Small intestine (tissue), 7 donors: ENCODE measurements around the gene ESRRB. TPM values are rescaled to one million over a fixed set of nuclear protein-coding genes. Genes with fewer than 3 reads are reported as not detected.
A peak's percentile ranks its signal among the peaks of the same experiment; 100 is the strongest.

ENCODE experiments used
- DNase-seq, 2 donors: peaks; one replicate each; pipeline versions ENCODE4 v3.0.0 to v3.0.0-alpha.2; 2013
- FAIRE-seq: peaks from 2 replicates; lab custom pipeline; 2012; peaks lifted over from hg19 to GRCh38; lab: Jason Lieb, UNC
- H3K27ac ChIP-seq, 3 donors: one replicate each; pipeline ENCODE4 v1.5.1; 2013; ENCODE audit warnings: low read length in 2 of 3, mild to moderate bottlenecking in 2 of 3, control low read depth in 1 of 3, inconsistent platforms in 1 of 3, low read depth in 1 of 3, moderate library complexity in 1 of 3
- H3K27me3 ChIP-seq, 3 donors: one replicate each; pipeline ENCODE4 v1.6.1; 2013; ENCODE audit warnings: low read length in 3 of 3, inconsistent platforms in 1 of 3; ENCODE audit not compliant: control insufficient read depth in 3 of 3, insufficient read depth in 3 of 3
- H3K36me3 ChIP-seq, 3 donors: one replicate each; pipeline ENCODE4 v1.6.1; 2013; ENCODE audit warnings: low read length in 3 of 3, inconsistent platforms in 1 of 3, low read depth in 1 of 3, mild to moderate bottlenecking in 1 of 3, moderate library complexity in 1 of 3; ENCODE audit not compliant: control insufficient read depth in 3 of 3, insufficient read depth in 2 of 3
- H3K4me1 ChIP-seq, 3 donors: one replicate each; pipeline ENCODE4 v1.6.1; 2013; ENCODE audit warnings: low read length in 2 of 3, inconsistent platforms in 1 of 3, low read depth in 1 of 3, mild to moderate bottlenecking in 1 of 3, moderate library complexity in 1 of 3; ENCODE audit not compliant: control insufficient read depth in 3 of 3, insufficient read depth in 2 of 3
- H3K4me3 ChIP-seq, 3 donors: one replicate each; pipeline ENCODE4 v1.5.1; 2013; ENCODE audit warnings: low read length in 3 of 3, control low read depth in 1 of 3, inconsistent platforms in 1 of 3, low read depth in 1 of 3, mild to moderate bottlenecking in 1 of 3, moderate library complexity in 1 of 3
- H3K9me3 ChIP-seq, 2 donors: one replicate each; pipeline ENCODE4 v1.6.1; 2013; ENCODE audit warnings: low read depth in 1 of 2, low read length in 1 of 2; ENCODE audit not compliant: control insufficient read depth in 2 of 2, insufficient read depth in 1 of 2
- WGBS, 3 donors: extraction: QIAGEN DNeasy Blood & Tissue Kit; methylation state at CpG; one replicate each; pipeline ENCODE4 v1.1.7; 2013; 5-methylcytosine and 5-hydroxymethylcytosine counted together
- polyA plus RNA-seq, 4 donors: library from polyadenylated mRNA; stranded (reverse) in 3 of 4; unstranded in 1 of 4; fragments of 200-250 nt in 3 of 4; fragments of 120-200 nt in 1 of 4; gene quantifications; one replicate each; pipeline versions ENCODE4 v1.2.1 to v1.2.3, GENCODE V29; 2013
- donor health status: healthy with polysubstance abuse.
- donor health status: control.
- donor health status: control.
- donor health status: Bipolar disorder and iron deficiency.
- donor health status: healthy.

ESRRB gene
- polyA plus RNA-seq, 4 donors, result 0.04 to 0.54 (median 0.13) TPM; not detected in 1

- DNase-seq (peak in 1 of 2 donors; percentile 6), FAIRE-seq (no peak)
- H3K27ac ChIP-seq, result no peak overlapping the region
- H3K4me1 ChIP-seq, result no peaks in the 10 kb centered on the region
- no peaks in the 10 kb centered on the region for H3K9me3 ChIP-seq
- peaks cover 0 to 2% (median 0%) of the 10 kb centered on the region in 3 donors for H3K27me3 ChIP-seq
- H3K36me3 ChIP-seq, result no peaks in the 10 kb centered on the region
- WGBS, 3 donors, result 73 to 84% (median 82%) methylated on average over 21 to 22 of the region's 22 CpGs
- H3K4me3 ChIP-seq, result no peak overlapping the region
These were observed 115.4 kb downstream of the ESRRB start for GRCh38 chr14:76491172-76491930.

GRCh38 chr14:76495983-76496382, 120.0 kb downstream of the ESRRB start:
- WGBS, 3 donors, result 90 to 91% (median 91%) methylated on average over 2 of the region's 2 CpGs
- H3K4me3 ChIP-seq, result no peak overlapping the region
- H3K4me1 ChIP-seq, result no peaks in the 10 kb centered on the region
- FAIRE-seq (no peak), DNase-seq (no peak)
- peaks cover 0 to 2% (median 0%) of the 10 kb centered on the region in 3 donors for H3K27me3 ChIP-seq
- H3K27ac ChIP-seq, result no peak overlapping the region
- no peaks in the 10 kb centered on the region for H3K9me3 ChIP-seq
- no peaks in the 10 kb centered on the region for H3K36me3 ChIP-seq

- FAIRE-seq, result no peak
- no peak overlapping the region for H3K4me3 ChIP-seq
- H3K4me1 ChIP-seq, result no peaks in the 10 kb centered on the region
- no peak overlapping the region for H3K27ac ChIP-seq
- H3K27me3 ChIP-seq, result peaks cover 0 to 2% (median 0%) of the 10 kb centered on the region in 3 donors
- DNase-seq, result no peak
- no peaks in the 10 kb centered on the region for H3K9me3 ChIP-seq
- WGBS, 3 donors, result 56 to 67% (median 59%) methylated on average over 6 of the region's 6 CpGs
- no peaks in the 10 kb centered on the region for H3K36me3 ChIP-seq
These were observed 120.7 kb downstream of the ESRRB start for GRCh38 chr14:76496595-76496994.

- peaks cover 0 to 2% (median 0%) of the 10 kb centered on the region in 3 donors for H3K27me3 ChIP-seq
- H3K27ac ChIP-seq, result no peak overlapping the region
- WGBS, 3 donors, result 63 to 79% (median 69%) methylated on average over 19 of the region's 19 CpGs
- no peak overlapping the region for H3K4me3 ChIP-seq
- H3K4me1 ChIP-seq, result no peaks in the 10 kb centered on the region
- FAIRE-seq (no peak), DNase-seq (no peak)
- H3K36me3 ChIP-seq, result no peaks in the 10 kb centered on the region
- no peaks in the 10 kb centered on the region for H3K9me3 ChIP-seq
These were observed 121.9 kb downstream of the ESRRB start for GRCh38 chr14:76497550-76498462.

- Histone ChIP-seq H3K27ac (no peak overlapping the region), H3K4me1 (no peaks in the 10 kb centered on the region), H3K4me3 (no peak overlapping the region), H3K9me3 (no peaks in the 10 kb centered on the region), H3K36me3 (no peaks in the 10 kb centered on the region), H3K27me3 (peaks cover 0 to 2% (median 0%) of the 10 kb centered on the region in 3 donors)
- DNase-seq, result no peak
- WGBS, 3 donors, result 77 to 82% (median 78%) methylated on average over 11 to 13 of the region's 13 CpGs
- no peak for FAIRE-seq
These were observed 122.6 kb downstream of the ESRRB start for GRCh38 chr14:76498463-76498935.

- FAIRE-seq (no peak), DNase-seq (no peak)
- WGBS, 3 donors, result 89 to 93% (median 92%) methylated on average over 9 to 12 of the region's 12 CpGs
- Histone ChIP-seq H3K9me3 (no peaks in the 10 kb centered on the region), H3K36me3 (no peaks in the 10 kb centered on the region), H3K4me1 (no peaks in the 10 kb centered on the region), H3K27me3 (peaks cover 0 to 2% (median 0%) of the 10 kb centered on the region in 3 donors), H3K27ac (no peak overlapping the region), H3K4me3 (no peak overlapping the region)
These were observed 123.0 kb downstream of the ESRRB start for GRCh38 chr14:76498976-76499375.

GRCh38 chr14:76499399-76499798, 123.5 kb downstream of the ESRRB start:
- 80 to 85% (median 83%) methylated on average over 8 of the region's 8 CpGs for WGBS, 3 donors
- Histone ChIP-seq H3K9me3 (no peaks in the 10 kb centered on the region), H3K27me3 (peaks cover 0 to 2% (median 0%) of the 10 kb centered on the region in 3 donors), H3K27ac (no peak overlapping the region), H3K4me1 (no peaks in the 10 kb centered on the region), H3K4me3 (no peak overlapping the region), H3K36me3 (no peaks in the 10 kb centered on the region)
- no peak for FAIRE-seq
- DNase-seq, result no peak

- 57 to 66% (median 61%) methylated on average over 6 of the region's 6 CpGs for WGBS, 3 donors
These were observed 124.1 kb downstream of the ESRRB start for GRCh38 chr14:76500011-76500410.

More at GRCh38 chr14:76500011-76500410, 124.1 kb downstream of the ESRRB start:
- FAIRE-seq (no peak), DNase-seq (no peak)
- no peak overlapping the region for H3K27ac ChIP-seq
- no peak overlapping the region for H3K4me3 ChIP-seq
- no peaks in the 10 kb centered on the region for H3K36me3 ChIP-seq
- no peaks in the 10 kb centered on the region for H3K9me3 ChIP-seq
- peaks cover 0 to 2% (median 0%) of the 10 kb centered on the region in 3 donors for H3K27me3 ChIP-seq
- H3K4me1 ChIP-seq, result no peaks in the 10 kb centered on the region
